ENCODE results near the gene C1QTNF8.

Gene C1QTNF8

GRCh38 chr16:1039762-1040161 lies 56.3 kb downstream of the C1QTNF8 start:
- DNase-seq = no peak

GRCh38 chr16:1038932-1039331 lies 57.1 kb downstream of the C1QTNF8 start:
- no peak for DNase-seq
